GM18519 (cell line): Measurements from ENCODE around the gene ILRUN.
A peak's percentile ranks its signal among the peaks of the same experiment; 100 is the strongest.
"Not testable (repeated sequence)": the region's sequence is repeated elsewhere in the genome, so short reads cannot be mapped to it uniquely, and the experiment has no call there.

ENCODE experiments used
- ATAC-seq: cut with Tn5 transposase; IDR thresholded peaks from one replicate; pipeline ENCODE4 v1.9.1; 2021; ENCODE audit warnings: mild to moderate bottlenecking, moderate library complexity; ENCODE audit not compliant: unreplicated experiment, low FRiP score

Gene ILRUN

GRCh38 chr6:34667481-34668238 is 28.9 kb downstream of the ILRUN start:
- no peak for ATAC-seq

GRCh38 chr6:34665019-34665418 is 31.5 kb downstream of the ILRUN start:
- no peak for ATAC-seq

GRCh38 chr6:34664256-34664971 is 32.2 kb downstream of the ILRUN start:
- no peak for ATAC-seq

- ATAC-seq, result no peak
Measured at GRCh38 chr6:34663831-34664255, 32.7 kb downstream of the ILRUN start.

- no peak for ATAC-seq
Measured at GRCh38 chr6:34663371-34663770, 33.2 kb downstream of the ILRUN start.

DNA sequence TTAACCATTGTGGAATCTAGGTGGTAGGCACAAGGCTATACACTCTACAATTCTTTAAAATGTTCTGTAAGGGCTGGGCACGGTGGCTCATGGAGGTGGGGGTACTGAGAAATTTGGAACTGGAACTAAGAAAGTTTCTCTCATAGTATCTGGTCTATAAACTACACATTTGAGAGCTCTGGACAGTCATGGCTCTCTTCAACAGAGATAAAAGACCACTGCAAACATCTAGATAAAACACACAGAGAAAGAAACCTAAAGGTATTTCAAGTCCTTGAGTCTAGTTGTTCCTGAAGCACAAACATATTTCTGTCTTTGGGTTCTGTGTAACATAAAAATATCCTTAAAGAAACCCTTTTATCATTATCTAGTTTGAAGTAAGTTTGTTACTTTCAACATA is 35.2 kb downstream of the ILRUN start:
- ATAC-seq, result no peak

GRCh38 chr6:34658605-34659265 is 37.8 kb downstream of the ILRUN start:
- ATAC-seq, result no peak

GRCh38 chr6:34657979-34658480 is 38.5 kb downstream of the ILRUN start:
- not testable (repeated sequence) for ATAC-seq

DNA sequence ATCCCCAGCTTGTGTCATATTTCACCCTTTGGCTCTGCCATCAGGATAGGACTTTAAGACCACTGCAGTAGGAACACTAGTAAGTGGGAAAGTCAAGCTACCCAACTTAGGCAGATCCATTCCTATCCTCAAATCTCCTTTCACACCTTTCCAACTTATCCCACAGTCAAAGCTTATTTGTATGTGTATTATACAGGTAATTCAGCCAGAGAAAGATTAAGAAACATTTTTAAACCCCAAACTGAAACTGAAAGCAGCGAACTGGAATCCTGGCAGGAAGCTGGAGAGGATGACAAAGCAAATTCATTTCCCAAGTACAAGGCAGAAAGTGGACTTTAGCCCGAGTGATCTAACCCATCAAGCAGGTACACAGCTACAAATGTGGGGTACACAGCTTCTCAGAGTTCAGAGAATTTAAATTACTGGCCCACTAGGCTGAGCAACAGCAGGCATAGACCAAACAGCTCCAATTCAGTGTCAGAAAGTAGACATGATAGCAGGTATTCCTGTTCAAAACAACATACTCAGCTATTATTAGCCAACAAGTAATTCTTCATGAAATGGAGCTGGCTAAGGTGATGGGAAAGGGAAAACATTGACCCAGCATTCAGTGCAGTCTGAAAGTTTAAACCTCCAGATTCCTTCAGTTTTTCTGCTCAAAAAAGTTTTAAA is 39.1 kb downstream of the ILRUN start:
- no peak for ATAC-seq

DNA sequence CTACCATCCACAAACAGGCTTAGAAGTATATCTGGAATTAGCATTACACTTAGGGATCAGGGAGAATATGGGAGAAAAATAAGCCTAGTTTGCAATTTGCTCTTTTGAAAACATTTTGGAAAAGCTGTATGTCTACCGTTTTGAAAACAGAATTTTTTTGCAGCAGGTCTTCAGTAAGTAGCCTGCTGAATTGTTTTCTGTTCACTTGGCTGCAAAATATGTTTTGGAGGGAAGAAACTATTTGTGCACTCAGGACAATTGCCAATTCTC is 39.6 kb downstream of the ILRUN start:
- no peak for ATAC-seq

DNA sequence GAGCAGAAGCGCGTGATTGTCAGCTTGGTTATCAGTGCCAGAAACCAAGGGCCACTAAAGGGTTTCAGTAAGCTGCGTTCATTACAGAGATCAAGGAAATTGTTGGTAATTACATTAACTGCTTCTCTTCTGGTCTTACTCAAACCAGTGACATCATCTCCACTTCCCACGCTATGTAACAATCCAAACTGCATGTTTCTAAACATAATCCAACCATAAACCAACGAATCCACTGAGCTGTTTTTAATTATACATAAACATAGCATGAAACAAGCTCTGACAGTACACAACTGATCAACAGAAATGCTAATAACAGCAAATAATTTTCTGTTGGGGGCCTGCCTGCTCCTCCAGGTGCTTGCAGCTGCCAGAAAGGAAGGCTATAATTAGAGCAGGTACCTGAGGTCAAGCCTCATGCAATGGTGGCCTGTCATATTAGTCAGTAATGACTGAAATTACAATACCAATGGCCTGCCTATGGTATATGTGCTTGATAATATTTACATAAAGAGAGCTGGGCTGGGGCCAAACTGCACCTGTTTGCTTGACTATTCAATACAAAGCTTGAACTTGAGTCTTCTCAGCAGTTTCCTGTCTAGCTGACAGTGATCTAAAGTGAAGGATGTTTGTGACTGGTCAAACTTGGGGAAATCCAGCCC is 40.1 kb downstream of the ILRUN start:
- ATAC-seq, result peak; percentile 87

DNA sequence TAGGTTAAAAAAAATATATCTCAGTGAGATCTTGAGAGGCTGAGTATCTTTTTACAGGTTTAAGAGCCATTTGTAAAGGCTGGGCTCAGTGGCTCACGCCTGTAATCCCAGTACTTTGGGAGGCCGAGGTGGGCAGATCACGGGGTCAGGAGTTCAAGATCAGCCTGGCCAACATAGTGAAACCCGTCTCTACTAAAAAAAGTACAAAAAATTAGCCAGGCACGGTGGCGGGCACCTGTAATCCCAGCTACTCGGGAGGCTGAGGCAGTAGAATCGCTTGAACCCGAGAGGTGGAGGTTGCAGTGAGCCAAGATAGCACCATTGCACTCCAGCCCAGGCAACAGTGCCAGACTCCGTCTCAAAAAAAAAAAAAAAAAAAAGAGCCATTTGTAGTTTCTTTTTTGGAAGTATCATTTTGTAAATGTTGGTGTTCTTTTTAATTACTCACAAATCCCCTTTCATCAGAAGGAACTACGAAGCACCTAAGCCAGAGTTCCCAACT is 40.6 kb downstream of the ILRUN start:
- ATAC-seq, result not testable (repeated sequence)

DNA sequence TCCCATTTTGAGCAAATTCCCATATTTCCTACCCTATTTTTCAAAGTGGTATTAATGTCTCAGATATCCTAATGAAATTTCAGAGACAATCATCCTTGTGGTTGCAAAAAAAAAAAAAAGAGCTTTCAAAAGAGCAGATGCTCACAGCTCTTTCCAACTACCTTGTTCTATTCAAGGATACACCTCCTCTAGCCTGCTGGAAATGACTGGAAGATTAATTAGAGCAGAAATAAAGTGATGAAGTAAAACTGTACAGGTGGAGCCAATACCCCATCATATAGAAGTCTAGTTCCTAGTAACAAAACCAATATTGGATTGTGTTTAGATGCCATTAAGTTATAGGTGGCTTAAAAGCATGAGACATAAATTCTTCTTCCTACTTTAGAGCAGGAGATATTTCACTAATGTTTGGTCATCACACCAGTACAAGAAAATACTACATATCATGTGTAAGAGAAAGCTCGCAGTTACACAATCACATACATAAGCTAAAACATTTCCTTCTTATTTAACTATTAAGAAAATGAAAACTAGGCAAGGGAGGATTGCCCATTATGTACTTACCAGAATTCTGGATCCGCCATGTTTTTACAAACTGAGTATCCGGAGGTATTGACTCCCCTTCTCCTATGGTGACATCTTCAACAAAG is 42.4 kb downstream of the ILRUN start:
- ATAC-seq, result no peak

DNA sequence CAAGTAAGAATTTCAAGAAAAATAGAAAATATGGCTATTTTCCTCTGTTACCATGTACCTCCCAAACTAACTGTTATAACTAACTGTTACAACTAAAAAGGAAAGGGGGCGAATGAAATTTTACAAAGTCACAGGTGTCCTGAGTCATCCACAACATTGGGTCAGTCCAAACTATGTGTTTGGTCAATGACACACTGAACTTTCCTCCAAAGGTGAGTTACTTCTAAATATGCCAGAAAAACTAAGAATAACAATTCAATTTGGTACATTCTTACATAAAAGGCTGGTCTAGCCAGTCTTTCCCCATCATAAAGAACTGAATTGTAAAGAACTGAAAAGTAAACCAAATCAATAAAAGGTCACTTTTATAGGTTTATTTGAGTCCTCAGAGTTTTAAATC is 44.3 kb downstream of the ILRUN start:
- ATAC-seq, result no peak

GRCh38 chr6:34650823-34651222 is 45.7 kb downstream of the ILRUN start:
- no peak for ATAC-seq

DNA sequence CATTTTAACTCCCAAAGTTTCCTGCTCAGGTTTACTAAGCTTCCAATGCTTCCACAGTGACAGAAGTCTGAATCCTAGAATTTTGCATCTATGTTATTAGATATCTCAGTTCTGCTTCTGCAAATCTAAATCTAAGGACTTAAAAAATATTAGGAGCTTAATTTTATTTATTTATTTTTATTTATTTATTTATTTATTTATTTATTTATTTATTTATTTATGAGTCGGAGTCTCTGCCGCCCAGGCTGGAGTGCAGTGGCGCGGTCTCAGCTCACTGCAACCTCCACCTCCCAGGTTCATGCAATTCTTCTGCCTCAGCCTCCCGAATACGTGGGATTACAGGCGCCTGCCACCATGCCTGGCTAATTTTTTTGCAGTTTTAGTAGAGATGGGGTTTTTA is 46.3 kb downstream of the ILRUN start:
- ATAC-seq, result not testable (repeated sequence)

- ATAC-seq, result no peak
Measured at GRCh38 chr6:34648806-34649205, 47.8 kb downstream of the ILRUN start.
